ENCODE measurements around the gene BNIP3. TPM values are rescaled to one million over a fixed set of nuclear protein-coding genes. Genes with fewer than 3 reads are reported as not detected.
"Not testable (repeated sequence)": the region's sequence is repeated elsewhere in the genome, so short reads cannot be mapped to it uniquely, and the experiment has no call there.

BNIP3 gene
- polyA plus RNA-seq, 12 donors: 22.0 to 53.3 (median 44.9) TPM; not detected in 1

GRCh38 chr10:132004052-132004451 is 22.3 kb upstream of the BNIP3 start:
- no peak for DNase-seq

- DNase-seq: no peak
Measured at GRCh38 chr10:132003282-132003924, 21.7 kb upstream of the BNIP3 start.

DNA sequence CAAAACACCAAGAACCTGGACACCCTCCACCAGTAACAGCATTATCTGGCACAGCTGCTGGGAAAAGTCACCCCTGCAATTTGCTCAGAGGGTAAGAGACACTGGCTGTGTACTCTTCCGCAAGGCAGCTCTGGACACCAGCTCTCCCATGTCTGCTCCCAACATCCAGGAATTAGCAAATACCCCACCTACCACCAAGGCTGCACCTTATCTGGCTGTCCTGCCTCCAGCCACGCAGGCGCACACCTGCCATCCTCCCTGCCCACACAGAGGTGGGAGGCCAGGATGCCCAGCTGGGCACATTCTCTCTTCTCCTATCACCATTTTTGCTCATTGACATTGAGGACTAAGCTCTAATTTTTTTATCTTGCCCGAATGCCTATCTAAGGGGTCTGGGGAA is 20.3 kb upstream of the BNIP3 start:
- DNase-seq: no peak

- no peak for DNase-seq
Measured at GRCh38 chr10:132001238-132001972, 19.7 kb upstream of the BNIP3 start.

DNA sequence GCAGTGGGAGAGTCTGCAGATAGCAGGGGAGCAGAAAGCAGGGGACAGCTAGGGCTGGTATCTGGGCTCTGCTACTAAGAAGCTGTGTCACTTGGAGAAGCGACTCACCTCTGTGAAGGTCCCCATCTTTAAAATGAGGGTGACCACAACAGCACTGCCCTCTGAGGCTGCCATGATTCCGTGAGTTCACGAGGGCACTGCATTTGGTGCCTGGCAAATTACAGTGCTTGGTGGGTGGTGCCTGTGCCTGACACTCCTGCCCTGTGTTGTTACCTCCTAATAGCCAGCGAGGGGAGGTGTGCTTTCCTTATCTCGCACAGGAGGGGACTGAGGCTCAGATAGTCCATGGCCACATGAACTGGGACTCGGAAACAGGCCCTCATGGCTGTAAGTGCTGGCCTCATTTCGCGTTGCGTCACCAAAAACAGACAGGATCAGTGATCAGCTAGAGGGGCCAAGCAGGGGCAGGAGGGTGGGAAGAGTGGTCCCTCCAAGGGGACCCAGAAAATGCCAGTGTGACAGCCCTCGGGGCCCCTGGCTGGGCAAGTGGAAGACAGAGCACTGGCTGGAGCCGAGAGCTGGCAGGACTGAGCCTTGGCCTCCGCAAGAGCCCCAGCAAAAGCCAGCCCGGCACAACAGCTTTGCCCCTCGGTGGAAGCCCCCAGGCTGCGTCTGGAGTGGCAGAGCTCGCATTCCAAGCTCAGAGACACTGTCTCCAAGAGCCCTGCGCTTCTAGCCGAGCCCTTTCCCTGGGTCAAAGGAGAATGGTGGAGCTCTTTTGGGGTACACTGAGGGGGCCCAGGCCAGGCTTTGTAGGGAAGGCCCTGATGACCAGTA is 17.3 kb upstream of the BNIP3 start:
- no peak for DNase-seq

- DNase-seq: no peak
Measured at GRCh38 chr10:131998050-131998844, 16.5 kb upstream of the BNIP3 start.

GRCh38 chr10:131997366-131998049 is 15.8 kb upstream of the BNIP3 start:
- DNase-seq: no peak

- DNase-seq: no peak
Measured at GRCh38 chr10:131996466-131997365, 15.0 kb upstream of the BNIP3 start.

GRCh38 chr10:131994435-131994834 is 12.7 kb upstream of the BNIP3 start:
- DNase-seq: no peak

- DNase-seq: no peak
Measured at GRCh38 chr10:131993275-131993674, 11.6 kb upstream of the BNIP3 start.

GRCh38 chr10:131991726-131992125 is 10.0 kb upstream of the BNIP3 start:
- DNase-seq: no peak

GRCh38 chr10:131987786-131988185 is 6.1 kb upstream of the BNIP3 start:
- DNase-seq: not testable (repeated sequence)

- DNase-seq: not testable (repeated sequence)
Measured at GRCh38 chr10:131987301-131987700, 5.6 kb upstream of the BNIP3 start.

GRCh38 chr10:131986851-131987250 is 5.1 kb upstream of the BNIP3 start:
- not testable (repeated sequence) for DNase-seq

GRCh38 chr10:131983780-131984179 is 2.1 kb upstream of the BNIP3 start:
- no peak for DNase-seq

DNA sequence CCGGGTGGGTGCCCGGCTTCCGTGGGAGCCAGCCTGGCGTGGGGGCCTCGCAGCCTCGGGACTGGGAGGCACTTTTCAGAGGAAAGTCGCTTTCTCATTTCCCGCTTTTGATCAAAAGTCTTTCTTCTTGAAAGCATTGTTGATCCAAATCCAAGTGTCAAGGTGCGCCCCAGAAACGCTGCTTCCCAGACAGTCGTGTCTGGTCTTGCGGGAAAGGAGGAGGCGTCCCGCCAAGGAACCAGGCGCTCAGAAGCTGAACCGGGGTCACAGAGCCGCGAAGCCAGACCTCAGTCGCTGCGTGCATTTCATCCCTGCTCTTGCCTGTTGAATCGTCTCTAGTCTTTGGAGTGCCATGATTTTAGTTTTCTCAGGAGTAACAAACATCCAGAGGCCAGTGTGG is 1.1 kb upstream of the BNIP3 start:
- DNase-seq: no peak

GRCh38 chr10:131982185-131982756 is 548 bp upstream of the BNIP3 start:
- DNase-seq: no peak

- no peak for DNase-seq
Measured at GRCh38 chr10:131980761-131981428, 828 bp downstream of the BNIP3 start.

GRCh38 chr10:131980321-131980720 is 1.4 kb downstream of the BNIP3 start:
- no peak for DNase-seq
